Measurements from ENCODE around the gene GRIN2A.

The GRIN2A gene

DNA sequence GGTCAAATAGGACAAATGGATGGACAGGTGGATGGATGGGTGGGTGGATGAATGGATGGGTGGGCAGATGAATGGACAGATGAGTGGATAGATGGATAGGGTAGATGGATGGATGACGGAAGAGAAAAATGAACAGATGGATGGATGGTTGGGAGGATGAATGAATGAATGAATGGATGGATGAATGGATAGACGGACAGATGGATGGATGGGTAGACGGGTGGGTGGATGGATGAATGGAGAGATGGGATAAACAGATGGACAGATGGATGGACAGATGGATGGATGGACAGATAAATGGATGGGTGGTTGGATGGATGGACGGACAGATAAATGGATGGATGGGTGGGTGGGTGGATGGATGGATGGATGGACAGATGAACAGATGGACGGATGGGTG is 232.8 kb downstream of the GRIN2A start:
- ChIA-PET POLR2A (no interaction called here), CTCF (interaction anchor here (3.4 kb wide), 1 partner anchor 16 kb away, joined by 10 read pairs; no protein-coding TSS in a partner anchor)
- DNase-seq (ENCODE audit: extremely low spot score), result no peak
- TF ChIP-seq, protein P1, sequence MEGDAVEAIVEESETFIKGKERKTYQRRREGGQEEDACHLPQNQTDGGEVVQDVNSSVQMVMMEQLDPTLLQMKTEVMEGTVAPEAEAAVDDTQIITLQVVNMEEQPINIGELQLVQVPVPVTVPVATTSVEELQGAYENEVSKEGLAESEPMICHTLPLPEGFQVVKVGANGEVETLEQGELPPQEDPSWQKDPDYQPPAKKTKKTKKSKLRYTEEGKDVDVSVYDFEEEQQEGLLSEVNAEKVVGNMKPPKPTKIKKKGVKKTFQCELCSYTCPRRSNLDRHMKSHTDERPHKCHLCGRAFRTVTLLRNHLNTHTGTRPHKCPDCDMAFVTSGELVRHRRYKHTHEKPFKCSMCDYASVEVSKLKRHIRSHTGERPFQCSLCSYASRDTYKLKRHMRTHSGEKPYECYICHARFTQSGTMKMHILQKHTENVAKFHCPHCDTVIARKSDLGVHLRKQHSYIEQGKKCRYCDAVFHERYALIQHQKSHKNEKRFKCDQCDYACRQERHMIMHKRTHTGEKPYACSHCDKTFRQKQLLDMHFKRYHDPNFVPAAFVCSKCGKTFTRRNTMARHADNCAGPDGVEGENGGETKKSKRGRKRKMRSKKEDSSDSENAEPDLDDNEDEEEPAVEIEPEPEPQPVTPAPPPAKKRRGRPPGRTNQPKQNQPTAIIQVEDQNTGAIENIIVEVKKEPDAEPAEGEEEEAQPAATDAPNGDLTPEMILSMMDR (IDR thresholded peaks at IDR 0.05; ENCODE audit: control extremely low read depth, extremely low read depth, low read depth, missing control alignments), result no peak

DNA sequence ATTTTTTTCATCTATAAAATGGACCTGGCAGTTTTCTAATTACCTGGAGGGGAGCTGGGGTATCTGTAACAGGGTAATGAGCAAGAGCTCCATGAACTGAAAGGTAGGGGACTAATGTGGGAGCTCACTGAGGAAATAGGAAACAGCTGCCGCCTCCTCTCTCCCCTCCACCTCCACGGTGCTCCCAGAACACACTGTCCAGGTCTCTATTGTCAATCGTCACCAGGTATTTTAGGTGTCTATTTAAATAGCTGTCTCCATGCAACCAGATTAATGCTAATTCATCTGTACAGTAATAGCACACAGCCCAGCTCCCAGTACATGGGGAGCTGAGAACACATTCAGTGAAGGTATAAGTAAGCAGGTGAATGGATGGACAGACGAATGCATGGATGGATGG is 233.3 kb downstream of the GRIN2A start:
- DNase-seq (ENCODE audit: extremely low spot score), result no peak
- CTCF ChIA-PET, result interaction anchor here (3.4 kb wide), 1 partner anchor 16 kb away, joined by 10 read pairs; no protein-coding TSS in a partner anchor
- TF ChIP-seq, protein P1 (IDR thresholded peaks at IDR 0.05; ENCODE audit: control extremely low read depth, extremely low read depth, low read depth, missing control alignments), result no peak
- POLR2A ChIA-PET, result no interaction called here

DNA sequence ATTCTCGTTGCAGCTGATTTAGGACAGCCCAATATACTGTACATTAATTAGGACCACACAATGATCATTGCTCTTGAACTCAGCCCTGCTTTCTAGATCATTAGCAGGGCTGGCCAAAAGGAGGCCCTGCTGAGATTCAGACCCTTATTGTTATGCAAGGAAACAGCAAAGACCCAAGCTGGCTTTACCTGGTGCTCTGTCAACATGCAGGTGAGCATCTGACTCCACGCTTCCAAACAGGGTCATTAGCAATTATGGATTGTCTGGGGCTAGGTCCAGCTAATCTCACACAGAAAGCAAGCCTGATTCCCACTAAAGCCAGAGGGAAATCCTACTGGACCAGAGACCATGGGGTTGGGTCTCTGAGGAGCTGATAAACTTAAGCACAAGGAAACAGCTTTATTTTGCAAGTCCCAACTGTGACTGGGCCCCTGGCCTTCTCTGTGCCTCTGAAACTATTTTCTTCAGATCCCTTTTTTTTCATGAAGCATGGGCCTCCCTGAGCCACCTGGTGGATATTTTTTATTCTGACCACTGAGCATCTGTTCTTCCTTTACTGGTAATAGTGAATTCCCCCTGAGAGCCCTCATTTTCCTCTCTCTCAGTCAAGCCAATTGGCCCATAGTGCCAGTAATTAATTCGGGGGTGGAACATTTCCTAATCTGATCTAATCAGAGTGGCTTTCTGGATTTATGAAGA is 236.1 kb downstream of the GRIN2A start:
- TF ChIP-seq, protein P1 (IDR thresholded peaks at IDR 0.05; ENCODE audit: control extremely low read depth, extremely low read depth, low read depth, missing control alignments), result no peak
- ChIA-PET POLR2A (no interaction called here), CTCF (interaction anchor here (0.8 to 3.4 kb wide), 10 partner anchors 10 to 807 kb away, joined by 3 to 14 read pairs (median 4); no protein-coding TSS in a partner anchor)
- no peak for DNase-seq (ENCODE audit: extremely low spot score)

DNA sequence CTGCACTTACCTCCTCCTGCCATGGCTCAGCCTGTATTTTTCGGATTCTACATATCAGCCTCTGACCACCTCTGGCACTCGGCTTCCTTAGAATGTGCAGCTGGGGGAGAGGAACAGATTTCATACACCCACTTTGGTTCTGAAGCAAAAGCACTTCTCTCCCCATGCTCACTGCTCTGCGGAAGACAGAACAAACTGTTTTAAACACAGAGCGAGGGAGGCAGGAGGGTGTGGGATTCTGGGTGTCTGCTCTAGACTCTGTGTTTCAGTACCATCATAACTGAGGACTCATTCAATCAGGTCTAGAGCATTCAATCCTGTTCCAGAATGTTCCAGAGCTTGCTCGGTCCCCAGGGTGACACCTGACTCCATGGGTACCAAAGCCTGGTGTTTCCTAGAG is 239.1 kb downstream of the GRIN2A start:
- DNase-seq (ENCODE audit: extremely low spot score), result no peak
- TF ChIP-seq, protein P1 (IDR thresholded peaks at IDR 0.05; ENCODE audit: control extremely low read depth, extremely low read depth, low read depth, missing control alignments), result no peak
- ChIA-PET POLR2A (no interaction called here), CTCF (interaction anchor here (1.0 to 1.3 kb wide), 2 partner anchors 23 to 59 kb away, joined by 3 to 4 read pairs; no protein-coding TSS in a partner anchor)

DNA sequence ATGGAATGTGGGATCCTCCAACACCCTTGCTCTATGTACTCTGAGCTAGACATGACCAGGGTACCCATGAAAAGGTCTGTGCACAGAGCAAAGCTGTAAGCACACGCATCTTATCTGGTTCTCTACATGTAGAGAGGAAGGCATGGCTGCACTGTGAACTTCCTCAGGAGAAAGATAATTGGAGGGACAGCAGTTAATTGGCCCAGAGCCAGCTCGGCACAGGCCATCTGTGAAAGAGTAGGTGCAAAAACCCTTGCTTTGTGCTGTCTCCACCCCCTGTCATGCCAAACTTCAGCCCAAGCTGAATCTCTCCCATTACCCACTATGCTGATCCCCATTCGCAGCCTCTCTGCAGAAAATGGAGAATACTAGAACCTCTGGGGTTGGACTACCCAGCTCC is 241.0 kb downstream of the GRIN2A start:
- TF ChIP-seq, protein P1 (IDR thresholded peaks at IDR 0.05; ENCODE audit: control extremely low read depth, extremely low read depth, low read depth, missing control alignments), result no peak
- POLR2A ChIA-PET, result no interaction called here
- CTCF ChIA-PET, result interaction anchor here (0.7 to 1.6 kb wide), 2 partner anchors 10 kb away, joined by 3 to 5 read pairs; no protein-coding TSS in a partner anchor
- DNase-seq (ENCODE audit: extremely low spot score), result no peak

DNA sequence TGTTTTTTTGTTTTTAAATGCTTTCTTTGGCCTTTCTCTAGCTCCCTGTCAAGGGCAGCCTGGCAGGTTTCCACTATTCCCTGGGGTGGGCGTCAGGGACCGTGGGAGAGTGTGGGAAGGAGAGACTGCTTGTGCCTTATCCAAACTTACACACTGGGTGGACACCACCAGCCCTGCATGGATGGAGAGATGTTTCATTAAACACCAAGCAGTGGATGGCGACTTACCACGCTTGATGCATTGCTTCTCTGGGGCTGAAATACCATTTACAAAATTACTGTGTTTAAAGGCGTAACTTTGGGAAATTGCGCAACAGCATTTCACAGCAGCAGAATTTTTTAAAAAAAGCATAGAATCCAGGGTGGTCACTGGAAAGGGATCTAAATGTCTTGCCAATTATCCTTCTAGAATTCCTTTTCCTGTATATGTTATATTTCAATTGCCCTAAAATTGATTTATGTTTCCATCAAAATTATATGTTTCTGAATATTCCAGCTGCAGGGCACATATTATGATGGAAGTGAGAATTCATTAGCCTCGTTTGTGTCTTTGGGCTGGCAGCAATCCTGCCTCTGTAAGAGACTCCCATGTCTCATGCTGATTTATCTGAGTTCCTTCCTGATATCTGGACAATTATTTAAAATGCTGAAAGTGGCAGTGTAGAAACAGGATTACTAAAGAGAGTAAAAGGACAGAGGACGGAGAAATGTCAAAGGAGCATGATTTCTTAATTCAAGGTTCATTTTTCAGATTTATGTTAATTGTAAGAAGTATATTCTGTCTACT is 247.3 kb downstream of the GRIN2A start:
- POLR2A ChIA-PET, result no interaction called here
- CTCF ChIA-PET, result interaction anchor here (2.8 kb wide), 1 partner anchor 12 kb away, joined by 14 read pairs; no protein-coding TSS in a partner anchor
- no peak for DNase-seq (ENCODE audit: extremely low spot score)
- TF ChIP-seq, protein P1 (IDR thresholded peaks at IDR 0.05; ENCODE audit: control extremely low read depth, extremely low read depth, low read depth, missing control alignments), result no peak
